HG02571 (cell line): ENCODE results near the gene KRT15.

Experiments used
- ATAC-seq: cut with Tn5 transposase; IDR thresholded peaks from one replicate; pipeline ENCODE4 v1.9.1; 2021; ENCODE audit warnings: mild to moderate bottlenecking, moderate library complexity; ENCODE audit not compliant: unreplicated experiment

KRT15 gene

GRCh38 chr17:41483991-41484826 is 34.5 kb downstream of the KRT15 start:
- ATAC-seq, result no peak

- no peak for ATAC-seq
Measured at GRCh38 chr17:41483531-41483930, 35.2 kb downstream of the KRT15 start.

GRCh38 chr17:41481036-41481435 is 37.7 kb downstream of the KRT15 start, which contains the start of gene KRT35:
Gene KRT35, minus strand, starts transcription at chr17:41481151. Its CDS starts 54 bp downstream, at chr17:41481097.
- no peak for ATAC-seq

GRCh38 chr17:41480581-41480980 is 38.1 kb downstream of the KRT15 start:
- no peak for ATAC-seq

- no peak for ATAC-seq
Measured at GRCh38 chr17:41480136-41480535, 38.6 kb downstream of the KRT15 start.

- no peak for ATAC-seq
Measured at GRCh38 chr17:41478237-41478636, 40.5 kb downstream of the KRT15 start.

- ATAC-seq, result no peak
Measured at GRCh38 chr17:41476866-41477815, 41.5 kb downstream of the KRT15 start.

- ATAC-seq, result no peak
Measured at GRCh38 chr17:41475421-41475820, 43.3 kb downstream of the KRT15 start.

- ATAC-seq, result no peak
Measured at GRCh38 chr17:41474863-41475262, 43.8 kb downstream of the KRT15 start.

GRCh38 chr17:41468346-41468745 is 50.3 kb downstream of the KRT15 start:
- no peak for ATAC-seq

GRCh38 chr17:41467561-41467960 is 51.1 kb downstream of the KRT15 start:
- ATAC-seq, result no peak

GRCh38 chr17:41466988-41467387 is 51.7 kb downstream of the KRT15 start, which contains the start of gene KRT32:
Gene KRT32, minus strand, starts transcription at chr17:41467386. Its CDS starts 61 bp downstream, at chr17:41467325.
- ATAC-seq, result no peak

- ATAC-seq, result no peak
Measured at GRCh38 chr17:41464682-41465081, 54.0 kb downstream of the KRT15 start.

- no peak for ATAC-seq
Measured at GRCh38 chr17:41464173-41464572, 54.5 kb downstream of the KRT15 start.

- ATAC-seq, result no peak
Measured at GRCh38 chr17:41463746-41464145, 54.9 kb downstream of the KRT15 start.
